Measurements from ENCODE around the gene NR2C2. TPM values are rescaled to one million over a fixed set of nuclear protein-coding genes. Genes with fewer than 3 reads are reported as not detected.

The NR2C2 gene
- total RNA-seq, 1 donor from 2014 or later: 23.5 TPM

DNA sequence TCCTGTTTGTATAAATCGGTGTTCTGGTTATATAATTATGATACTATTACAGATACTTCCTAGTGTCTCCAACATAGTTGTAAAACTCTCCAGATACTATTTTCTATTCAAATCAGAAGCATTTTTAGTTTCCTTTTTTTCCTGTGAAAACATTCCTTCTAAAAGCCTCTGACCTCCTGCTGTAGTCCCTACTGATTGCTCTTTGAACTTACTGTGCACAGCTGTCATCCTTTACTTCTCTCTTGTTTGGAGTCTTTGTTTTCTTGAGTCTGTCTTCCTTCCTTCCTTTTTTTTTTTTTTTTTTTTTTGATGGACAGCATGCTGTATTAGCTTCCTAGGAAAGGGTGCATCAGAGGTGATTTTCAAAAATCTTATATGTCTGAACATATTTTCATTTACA lies 28.9 kb downstream of the NR2C2 start:
- TF ChIP-seq CTCF (IDR thresholded peaks at IDR 0.05): no peak
- intact Hi-C loops (cut with DNase I): no loop called here

DNA sequence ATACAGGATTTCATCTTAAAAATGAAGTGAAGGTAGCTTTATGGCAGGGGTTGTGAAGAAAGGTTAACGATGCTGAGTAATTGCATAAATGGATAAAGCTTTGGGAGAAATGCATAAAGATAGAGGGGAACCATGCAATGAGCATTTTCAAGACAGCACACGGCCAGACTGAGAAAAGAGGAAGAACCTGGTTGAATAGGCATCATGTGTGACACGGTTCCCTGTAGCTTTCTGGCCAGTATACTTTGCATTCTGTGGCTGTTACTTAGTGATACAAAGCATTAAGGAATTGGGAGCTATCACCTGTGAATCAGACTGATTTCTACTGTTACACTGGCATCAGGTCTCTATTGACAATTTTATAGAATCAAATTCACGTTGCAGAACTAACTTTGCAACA lies 33.3 kb downstream of the NR2C2 start:
- intact Hi-C loops (cut with DNase I): no loop called here
- H3K4me3 ChIP-seq: no peak overlapping the region
- no peaks in the 10 kb centered on the region for H3K4me1 ChIP-seq
- TF ChIP-seq CTCF (IDR thresholded peaks at IDR 0.05): no peak
- H3K9me3 ChIP-seq: no peaks in the 10 kb centered on the region
- H3K27ac ChIP-seq: no peak overlapping the region
- no peaks in the 10 kb centered on the region for H3K36me3 ChIP-seq
- DNase-seq (ENCODE audit: low spot score in 2 of 2): no peak
- no peaks in the 10 kb centered on the region for H3K27me3 ChIP-seq

More for the DNA sequence above, 28.9 kb downstream of the NR2C2 start:
- H3K9me3 ChIP-seq: no peaks in the 10 kb centered on the region
- H3K36me3 ChIP-seq: peaks cover 8 to 19% of the 10 kb centered on the region in 2 donors
- no peak overlapping the region for H3K27ac ChIP-seq
- H3K4me1 ChIP-seq: no peaks in the 10 kb centered on the region
- no peak for DNase-seq (ENCODE audit: low spot score in 2 of 2)
- no peak overlapping the region for H3K4me3 ChIP-seq
- no peaks in the 10 kb centered on the region for H3K27me3 ChIP-seq

- no peaks in the 10 kb centered on the region for H3K36me3 ChIP-seq
- no peak overlapping the region for H3K27ac ChIP-seq
- TF ChIP-seq CTCF (IDR thresholded peaks at IDR 0.05): no peak
- no peaks in the 10 kb centered on the region for H3K4me1 ChIP-seq
- H3K27me3 ChIP-seq: no peaks in the 10 kb centered on the region
- H3K4me3 ChIP-seq: no peak overlapping the region
- no peak for DNase-seq (ENCODE audit: low spot score in 2 of 2)
- no peaks in the 10 kb centered on the region for H3K9me3 ChIP-seq
- intact Hi-C loops (cut with DNase I): no loop called here
Measured at GRCh38 chr3:14984581-14985113, 37.3 kb downstream of the NR2C2 start.

DNA sequence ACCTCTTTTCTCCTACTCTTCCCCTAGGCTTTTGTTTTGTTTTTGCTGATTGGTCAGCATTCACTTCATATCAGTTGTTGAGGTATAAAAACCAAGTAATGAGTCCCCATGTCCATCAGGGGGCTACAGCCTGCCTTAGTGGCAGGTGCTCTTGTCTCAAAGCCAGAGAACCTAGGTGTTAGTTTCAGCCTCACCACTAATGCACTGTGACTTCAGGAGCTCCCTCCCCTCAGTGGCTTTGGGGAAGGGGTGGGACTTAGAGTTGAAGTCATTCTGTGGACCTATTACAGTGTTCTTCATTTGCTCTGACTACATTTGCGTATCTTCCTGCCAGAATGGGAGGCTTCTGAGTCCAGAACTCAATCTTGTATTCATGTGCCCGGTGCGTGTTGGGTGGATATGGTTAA lies 41.6 kb downstream of the NR2C2 start:
- Histone ChIP-seq H3K27me3 (no peaks in the 10 kb centered on the region), H3K36me3 (no peaks in the 10 kb centered on the region), H3K4me1 (peaks cover 0 to 6% of the 10 kb centered on the region in 2 donors), H3K9me3 (no peaks in the 10 kb centered on the region), H3K27ac (no peak overlapping the region), H3K4me3 (no peak overlapping the region)
- no peak for DNase-seq (ENCODE audit: low spot score in 2 of 2)
- no peak for TF ChIP-seq CTCF (IDR thresholded peaks at IDR 0.05)
- intact Hi-C loops (cut with DNase I): no loop called here

- no peak overlapping the region for H3K27ac ChIP-seq
- no peaks in the 10 kb centered on the region for H3K9me3 ChIP-seq
- intact Hi-C loops (cut with DNase I): no loop called here
- no peak for DNase-seq (ENCODE audit: low spot score in 2 of 2)
- H3K36me3 ChIP-seq: no peaks in the 10 kb centered on the region
- H3K4me1 ChIP-seq: peaks cover 0 to 6% of the 10 kb centered on the region in 2 donors
- no peak overlapping the region for H3K4me3 ChIP-seq
- TF ChIP-seq CTCF (IDR thresholded peaks at IDR 0.05): no peak
- no peaks in the 10 kb centered on the region for H3K27me3 ChIP-seq
Measured at GRCh38 chr3:14989943-14990779, 42.8 kb downstream of the NR2C2 start.

All from ascending aorta (tissue), 2 donors.